ENCODE measurements around the gene KRTAP19-1. TPM values are rescaled to one million over a fixed set of nuclear protein-coding genes. Genes with fewer than 3 reads are reported as not detected.
A peak's percentile ranks its signal among the peaks of the same experiment; 100 is the strongest.

Gene KRTAP19-1
- total RNA-seq, 2 experiments from 2014 or later, result not detected

- CTCF ChIA-PET, result no interaction called here
- Mint-ChIP-seq H3K36me3 (ENCODE audit: low read depth) (no peaks in the 10 kb centered on the region), H3K9me3 (no peaks in the 10 kb centered on the region), H3K4me3 (no peak overlapping the region), H3K27me3 (no peaks in the 10 kb centered on the region), H3K27ac (no peak overlapping the region), H3K4me1 (no peaks in the 10 kb centered on the region)
- no peak for DNase-seq
- POLR2A ChIA-PET, result no interaction called here
Measured at GRCh38 chr21:30463713-30464112, 16.5 kb downstream of the KRTAP19-1 start.

DNA sequence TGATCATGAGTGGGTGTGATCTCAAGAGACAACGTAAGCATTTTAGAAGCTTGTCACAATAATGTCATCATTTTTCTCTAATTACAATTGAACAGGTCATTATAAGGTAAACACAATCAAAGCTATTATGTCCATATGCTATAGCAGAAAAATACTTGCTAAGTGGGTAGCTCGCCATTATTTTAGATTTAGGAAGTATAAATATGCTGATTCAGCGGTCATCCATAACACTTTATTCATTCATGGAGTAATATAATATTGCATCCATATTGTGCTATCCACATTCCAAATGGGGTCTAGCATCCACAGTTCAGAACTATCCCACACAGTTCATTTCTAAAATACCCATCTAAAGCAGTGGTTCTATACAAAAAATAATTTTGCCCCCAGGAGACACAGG is 31.7 kb downstream of the KRTAP19-1 start:
- Mint-ChIP-seq H3K9me3 (no peaks in the 10 kb centered on the region), H3K4me1 (peaks cover 2% of the 10 kb centered on the region), H3K27me3 (no peaks in the 10 kb centered on the region), H3K27ac (no peak overlapping the region), H3K36me3 (ENCODE audit: low read depth) (no peaks in the 10 kb centered on the region), H3K4me3 (no peak overlapping the region)
- DNase-seq, result no peak
- ChIA-PET POLR2A (no interaction called here), CTCF (no interaction called here)

- no peak for DNase-seq
- peaks cover 2% of the 10 kb centered on the region for H3K4me1 Mint-ChIP-seq
- POLR2A ChIA-PET, result no interaction called here
- H3K27ac Mint-ChIP-seq, result no peak overlapping the region
- CTCF ChIA-PET, result no interaction called here
- H3K4me3 Mint-ChIP-seq, result no peak overlapping the region
- H3K9me3 Mint-ChIP-seq, result no peaks in the 10 kb centered on the region
- no peaks in the 10 kb centered on the region for H3K27me3 Mint-ChIP-seq
- no peaks in the 10 kb centered on the region for H3K36me3 Mint-ChIP-seq (ENCODE audit: low read depth)
Measured at GRCh38 chr21:30447056-30447455, 33.1 kb downstream of the KRTAP19-1 start.

DNA sequence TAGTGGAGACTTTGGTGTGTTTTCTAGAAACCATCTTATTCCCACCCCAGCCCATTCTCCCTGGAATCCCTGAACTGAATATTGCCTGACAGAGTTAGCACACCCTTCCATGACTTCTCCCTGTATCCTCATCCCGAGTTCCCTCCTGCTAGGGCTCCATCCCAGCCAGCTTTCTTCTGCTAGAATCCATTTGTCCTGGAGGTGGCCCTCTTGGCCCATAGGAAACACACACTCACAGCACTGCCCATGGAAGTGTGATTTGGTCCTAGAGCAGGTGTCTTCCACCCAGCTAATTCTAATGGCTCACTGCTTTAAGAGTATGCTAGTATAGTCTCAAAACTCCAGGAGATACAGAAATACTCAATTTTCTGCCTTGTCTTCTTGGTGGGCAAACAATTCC is 36.0 kb downstream of the KRTAP19-1 start:
- Mint-ChIP-seq H3K4me1 (peaks cover 2% of the 10 kb centered on the region), H3K36me3 (ENCODE audit: low read depth) (no peaks in the 10 kb centered on the region), H3K27ac (no peak overlapping the region), H3K4me3 (no peak overlapping the region), H3K27me3 (no peaks in the 10 kb centered on the region), H3K9me3 (no peaks in the 10 kb centered on the region)
- ChIA-PET CTCF (no interaction called here), POLR2A (no interaction called here)
- no peak for DNase-seq

GRCh38 chr21:30443226-30443625 is 36.9 kb downstream of the KRTAP19-1 start:
- ChIA-PET CTCF (no interaction called here), POLR2A (no interaction called here)
- Mint-ChIP-seq H3K27me3 (no peaks in the 10 kb centered on the region), H3K9me3 (no peaks in the 10 kb centered on the region), H3K27ac (no peak overlapping the region), H3K4me3 (no peak overlapping the region), H3K36me3 (ENCODE audit: low read depth) (no peaks in the 10 kb centered on the region), H3K4me1 (peaks cover 2% of the 10 kb centered on the region)
- no peak for DNase-seq

GRCh38 chr21:30439975-30440374 is 40.2 kb downstream of the KRTAP19-1 start, which contains the start of gene KRTAP15-1:
TSS of gene KRTAP15-1 (plus strand) at chr21:30440275. CDS start at chr21:30440328, 53 bp downstream.
- H3K27me3 Mint-ChIP-seq, result no peaks in the 10 kb centered on the region
- no peak within 1 kb of the TSS for H3K4me3 Mint-ChIP-seq
- DNase-seq, result no peak
- H3K27ac Mint-ChIP-seq, result no peak within 1 kb of the TSS
- ChIA-PET CTCF (no interaction called here), POLR2A (no interaction called here)
- H3K9me3 Mint-ChIP-seq, result no peaks in the 10 kb centered on the region
- H3K36me3 Mint-ChIP-seq (ENCODE audit: low read depth), result no peaks in the 10 kb centered on the region
- no peaks in the 10 kb centered on the region for H3K4me1 Mint-ChIP-seq

DNA sequence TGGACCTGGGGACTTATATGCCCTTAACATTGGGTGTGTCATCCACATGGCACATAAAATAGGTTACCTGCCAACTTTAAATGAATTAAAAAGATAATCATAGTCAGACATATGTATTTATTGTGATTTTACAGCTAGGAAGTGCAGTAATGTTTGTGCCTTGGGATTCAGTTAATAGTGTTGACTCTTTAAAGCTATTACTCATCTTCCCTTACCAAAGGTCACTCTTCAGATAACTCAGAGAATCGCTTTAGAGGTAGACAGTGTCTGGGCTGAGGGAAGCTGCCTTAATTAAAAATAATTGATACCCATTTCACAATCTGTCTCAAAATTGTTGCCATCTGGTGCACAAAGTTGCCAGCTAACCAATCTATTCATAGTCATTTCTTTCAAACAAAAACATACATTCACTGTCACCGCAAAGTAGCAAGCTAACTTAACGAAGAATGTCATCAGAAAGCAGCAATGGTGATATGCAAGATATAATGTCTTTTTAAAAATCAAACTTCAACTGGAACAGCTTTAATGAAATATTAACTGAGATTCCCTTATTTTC is 43.1 kb downstream of the KRTAP19-1 start:
- Mint-ChIP-seq H3K27me3 (peaks cover 4% of the 10 kb centered on the region), H3K27ac (no peak overlapping the region), H3K4me1 (no peaks in the 10 kb centered on the region), H3K9me3 (no peaks in the 10 kb centered on the region), H3K4me3 (no peak overlapping the region), H3K36me3 (ENCODE audit: low read depth) (no peaks in the 10 kb centered on the region)
- DNase-seq, result no peak
- POLR2A ChIA-PET, result no interaction called here
- CTCF ChIA-PET, result no interaction called here

DNA sequence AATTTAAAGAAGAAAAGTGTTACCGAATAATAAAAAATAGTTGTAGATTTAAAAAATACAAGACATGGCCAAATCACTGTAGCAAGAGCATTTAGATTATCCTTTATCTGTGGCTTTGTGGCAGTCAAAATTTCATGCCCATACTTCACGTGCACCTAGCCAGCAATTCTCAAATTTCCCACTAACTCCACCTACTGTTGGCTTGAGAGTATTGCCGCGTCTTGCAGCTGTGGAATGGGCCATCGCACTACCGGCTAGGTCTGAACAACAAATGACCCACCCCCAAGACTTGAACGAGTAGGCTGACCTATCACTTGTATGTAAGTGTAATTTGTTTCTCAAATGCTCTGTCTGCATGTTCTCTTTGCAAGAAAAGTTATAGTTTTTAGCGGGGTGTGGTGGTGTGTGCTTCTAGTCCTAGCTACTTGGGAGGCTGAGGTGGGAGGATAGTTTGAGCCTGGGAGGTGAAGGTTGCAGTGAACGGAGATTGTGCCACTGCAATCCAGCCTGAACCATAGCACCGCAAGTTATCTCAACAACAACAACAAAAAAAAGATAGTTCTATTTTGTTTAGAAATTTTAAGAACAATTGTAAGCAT is 46.0 kb downstream of the KRTAP19-1 start:
- Mint-ChIP-seq H3K9me3 (no peaks in the 10 kb centered on the region), H3K36me3 (ENCODE audit: low read depth) (no peaks in the 10 kb centered on the region), H3K27me3 (peaks cover 4% of the 10 kb centered on the region), H3K4me3 (no peak overlapping the region), H3K27ac (no peak overlapping the region), H3K4me1 (no peaks in the 10 kb centered on the region)
- ChIA-PET POLR2A (no interaction called here), CTCF (no interaction called here)
- DNase-seq, result peak; percentile 26

- Mint-ChIP-seq H3K27ac (no peak within 1 kb of the TSS), H3K4me1 (no peaks in the 10 kb centered on the region), H3K27me3 (peaks cover 4% of the 10 kb centered on the region), H3K36me3 (ENCODE audit: low read depth) (no peaks in the 10 kb centered on the region), H3K4me3 (no peak within 1 kb of the TSS), H3K9me3 (no peaks in the 10 kb centered on the region)
- no peak for DNase-seq
- ChIA-PET POLR2A (no interaction called here), CTCF (no interaction called here)
Measured at GRCh38 chr21:30430170-30430655, 50.0 kb downstream of the KRTAP19-1 start, which contains the start of gene KRTAP13-4. TSS of gene KRTAP13-4 (plus strand) at chr21:30430220. CDS start at chr21:30430276, 56 bp downstream.

Other genes with a start within 250 kb of the KRTAP19-1 start
- gene KRTAP24-1, start 197.4 kb downstream of the KRTAP19-1 start, total RNA-seq, result not detected
- not detected for gene KRTAP25-1, start 190.9 kb downstream of the KRTAP19-1 start, total RNA-seq
- gene KRTAP26-1, start 160.1 kb downstream of the KRTAP19-1 start, total RNA-seq, result not detected
- not detected for gene KRTAP27-1, start 142.7 kb downstream of the KRTAP19-1 start, total RNA-seq
- not detected for gene KRTAP23-1, start 131.8 kb downstream of the KRTAP19-1 start, total RNA-seq
- not detected for gene KRTAP13-2, start 108.1 kb downstream of the KRTAP19-1 start, total RNA-seq
- not detected for gene KRTAP13-1, start 84.3 kb downstream of the KRTAP19-1 start, total RNA-seq
- gene KRTAP13-3, start 54.4 kb downstream of the KRTAP19-1 start, total RNA-seq, result not detected
- gene KRTAP13-4, start 50.1 kb downstream of the KRTAP19-1 start, total RNA-seq, result not detected
- not detected for gene KRTAP15-1, start 40.1 kb downstream of the KRTAP19-1 start, total RNA-seq
- not detected for gene KRTAP19-2, start 7.1 kb upstream of the KRTAP19-1 start, total RNA-seq
- gene KRTAP19-3, start 11.6 kb upstream of the KRTAP19-1 start, total RNA-seq, result not detected
- not detected for gene KRTAP19-4, start 16.8 kb upstream of the KRTAP19-1 start, total RNA-seq
- gene KRTAP19-5, start 21.8 kb upstream of the KRTAP19-1 start, total RNA-seq, result not detected
- gene KRTAP19-6, start 61.5 kb upstream of the KRTAP19-1 start, total RNA-seq, result not detected
- not detected for gene KRTAP19-7, start 80.9 kb upstream of the KRTAP19-1 start, total RNA-seq
- gene KRTAP22-2, start 110.0 kb upstream of the KRTAP19-1 start, total RNA-seq, result not detected
- not detected for gene KRTAP6-3, start 112.1 kb upstream of the KRTAP19-1 start, total RNA-seq
- not detected for gene KRTAP6-2, start 118.5 kb upstream of the KRTAP19-1 start, total RNA-seq
- not detected for gene KRTAP22-1, start 120.7 kb upstream of the KRTAP19-1 start, total RNA-seq
- not detected for gene KRTAP6-1, start 133.6 kb upstream of the KRTAP19-1 start, total RNA-seq
- gene KRTAP20-1, start 136.1 kb upstream of the KRTAP19-1 start, total RNA-seq, result not detected
- gene KRTAP20-4, start 140.3 kb upstream of the KRTAP19-1 start, total RNA-seq, result not detected
- not detected for gene KRTAP20-2, start 154.8 kb upstream of the KRTAP19-1 start, total RNA-seq
- gene KRTAP20-3, start 162.5 kb upstream of the KRTAP19-1 start, total RNA-seq, result not detected
- gene KRTAP21-3, start 238.4 kb upstream of the KRTAP19-1 start, total RNA-seq, result not detected

Data from activated CD4-positive, alpha-beta T cell treated with anti-CD3 and anti-CD28 coated beads, Interleukin-2, amount 10 ng/mL, durations not matched to agents 7 days and 5 days (primary cell).